IPS-18a (cell line): Measurements from ENCODE around the gene GIT1.

Experiments used
- H3K27ac ChIP-seq: one replicate; pipeline ENCODE4 v1.5.1; 2013; ENCODE audit warnings: low read length
- H3K27me3 ChIP-seq: one replicate; pipeline ENCODE4 v1.6.1; 2013; ENCODE audit warnings: mild to moderate bottlenecking, low read length; ENCODE audit not compliant: control insufficient read depth, insufficient read depth
- H3K36me3 ChIP-seq: one replicate; pipeline ENCODE4 v1.6.1; 2013; ENCODE audit warnings: low read depth, low read length; ENCODE audit not compliant: control insufficient read depth
- H3K4me1 ChIP-seq: one replicate; pipeline ENCODE4 v1.6.1; 2013; ENCODE audit warnings: low read depth, low read length; ENCODE audit not compliant: control insufficient read depth
- H3K4me3 ChIP-seq: one replicate; pipeline ENCODE4 v1.5.1; 2013; ENCODE audit warnings: low read length
- H3K9ac ChIP-seq: one replicate; pipeline ENCODE4 v1.6.1; 2013; ENCODE audit warnings: mild to moderate bottlenecking, low read length, moderate library complexity
- H3K9me3 ChIP-seq: one replicate; pipeline ENCODE4 v1.6.1; 2013; ENCODE audit warnings: low read depth, low read length; ENCODE audit not compliant: control insufficient read depth

Gene GIT1

GRCh38 chr17:29546830-29547229, 42.6 kb downstream of the GIT1 start:
- H3K27ac ChIP-seq, result no peak overlapping the region
- peaks cover 28% of the 10 kb centered on the region for H3K36me3 ChIP-seq

DNA sequence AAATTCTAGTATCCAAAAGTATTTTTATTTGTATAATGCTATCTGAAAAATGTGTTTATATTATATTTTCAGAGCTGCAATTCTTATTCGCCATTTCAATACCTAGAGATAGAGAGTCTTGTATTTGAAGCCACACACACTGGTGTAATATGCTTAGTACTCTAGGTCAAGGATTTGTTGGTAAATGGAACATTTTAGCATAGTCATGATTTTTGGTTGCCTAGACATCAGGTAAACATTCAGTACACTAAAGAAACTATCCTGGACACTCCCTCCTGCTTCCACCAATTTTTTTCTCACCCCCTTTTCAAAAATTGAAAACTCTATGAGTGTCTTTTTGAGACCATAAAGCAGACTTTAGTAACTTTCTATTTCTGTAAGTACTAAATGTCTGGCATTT, 43.4 kb downstream of the GIT1 start:
- H3K36me3 ChIP-seq, result peaks cover 28% of the 10 kb centered on the region
- no peaks in the 10 kb centered on the region for H3K4me1 ChIP-seq
- H3K9ac ChIP-seq, result no peak overlapping the region
- H3K9me3 ChIP-seq, result no peaks in the 10 kb centered on the region
- H3K27ac ChIP-seq, result no peak overlapping the region
- no peaks in the 10 kb centered on the region for H3K27me3 ChIP-seq
- H3K4me3 ChIP-seq, result no peak overlapping the region

More at GRCh38 chr17:29546830-29547229, 42.6 kb downstream of the GIT1 start:
- Histone ChIP-seq H3K4me1 (no peaks in the 10 kb centered on the region), H3K27me3 (no peaks in the 10 kb centered on the region), H3K9ac (no peak overlapping the region), H3K4me3 (no peak overlapping the region), H3K9me3 (no peaks in the 10 kb centered on the region)

- Histone ChIP-seq H3K4me3 (no peak overlapping the region), H3K9ac (no peak overlapping the region), H3K36me3 (peaks cover 34% of the 10 kb centered on the region), H3K27me3 (no peaks in the 10 kb centered on the region), H3K27ac (no peak overlapping the region), H3K4me1 (no peaks in the 10 kb centered on the region), H3K9me3 (no peaks in the 10 kb centered on the region)
Observed at GRCh38 chr17:29544066-29544465, 45.4 kb downstream of the GIT1 start.

DNA sequence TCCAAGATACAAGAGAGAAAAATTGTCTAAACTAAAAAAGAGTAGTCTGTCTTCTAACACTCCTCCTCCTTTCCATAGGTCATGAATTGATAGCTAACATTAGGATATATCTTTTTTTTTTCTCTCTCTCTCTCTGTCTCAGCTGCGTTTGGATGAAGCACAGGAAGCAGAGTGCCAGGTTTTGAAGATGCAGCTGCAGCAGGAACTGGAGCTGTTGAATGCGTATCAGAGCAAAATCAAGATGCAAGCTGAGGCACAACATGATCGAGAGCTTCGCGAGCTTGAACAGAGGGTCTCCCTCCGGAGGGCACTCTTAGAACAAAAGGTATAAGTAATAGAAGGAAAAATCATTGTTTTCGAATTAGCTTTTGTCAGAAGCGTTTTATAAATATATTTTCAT, 55.5 kb downstream of the GIT1 start:
- no peak overlapping the region for H3K9ac ChIP-seq
- peaks cover 48% of the 10 kb centered on the region for H3K36me3 ChIP-seq
- no peak overlapping the region for H3K27ac ChIP-seq
- H3K4me1 ChIP-seq, result no peaks in the 10 kb centered on the region
- H3K27me3 ChIP-seq, result no peaks in the 10 kb centered on the region
- no peaks in the 10 kb centered on the region for H3K9me3 ChIP-seq
- no peak overlapping the region for H3K4me3 ChIP-seq

GRCh38 chr17:29526322-29526721, 63.1 kb downstream of the GIT1 start:
- H3K4me1 ChIP-seq, result no peaks in the 10 kb centered on the region
- no peaks in the 10 kb centered on the region for H3K27me3 ChIP-seq
- no peak overlapping the region for H3K27ac ChIP-seq
- H3K9ac ChIP-seq, result no peak overlapping the region
- peaks cover 47% of the 10 kb centered on the region for H3K36me3 ChIP-seq
- H3K4me3 ChIP-seq, result no peak overlapping the region
- H3K9me3 ChIP-seq, result no peaks in the 10 kb centered on the region

- Histone ChIP-seq H3K4me1 (no peaks in the 10 kb centered on the region), H3K27me3 (no peaks in the 10 kb centered on the region), H3K4me3 (no peak overlapping the region), H3K27ac (no peak overlapping the region), H3K36me3 (peaks cover 51% of the 10 kb centered on the region), H3K9me3 (no peaks in the 10 kb centered on the region), H3K9ac (no peak overlapping the region)
Observed at GRCh38 chr17:29524692-29525091, 64.8 kb downstream of the GIT1 start.
